RKO (cell line): ENCODE results near the gene RIPK3.

Experiments
- DNase-seq: peaks from one replicate; pipeline ENCODE4 v3.0.0-alpha.2; 2016; ENCODE audit warnings: low spot score

The RIPK3 gene

DNA sequence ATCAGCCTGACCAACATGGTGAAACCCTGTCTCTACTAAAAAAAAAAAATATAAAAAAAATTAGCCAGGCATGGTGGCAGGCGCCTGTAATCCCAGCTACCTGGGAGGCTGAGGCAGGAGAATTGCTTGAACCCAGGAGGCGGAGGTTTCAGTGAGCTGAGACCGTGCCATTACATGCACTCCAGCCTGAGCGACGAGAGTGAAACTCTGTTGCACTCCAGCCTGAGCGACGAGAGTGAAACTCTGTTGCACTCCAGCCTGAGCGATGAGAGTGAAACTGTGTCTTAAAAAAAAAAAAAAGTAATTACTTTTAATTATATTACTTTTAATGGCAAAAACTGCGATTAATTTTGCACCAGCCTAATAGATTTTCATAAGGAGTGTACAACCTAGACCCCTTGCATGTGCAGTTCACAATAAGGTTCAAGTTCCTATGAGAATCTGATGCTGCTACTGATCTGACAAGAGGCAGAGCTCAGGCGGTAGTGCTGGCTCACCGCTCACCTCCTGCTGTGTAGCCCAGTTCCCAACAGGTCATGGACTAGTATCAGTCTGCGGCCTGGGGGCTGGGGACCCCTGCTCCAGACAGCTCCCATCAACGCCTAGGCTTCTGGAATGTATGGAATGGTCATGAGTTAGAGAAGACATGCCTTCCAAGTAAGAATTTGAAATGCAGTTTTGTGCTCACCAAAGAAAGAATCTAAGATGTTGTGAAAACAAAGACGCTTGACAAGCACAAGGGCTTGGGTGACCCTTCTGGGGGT, 18.4 kb downstream of the RIPK3 start:
- DNase-seq: no peak

DNA sequence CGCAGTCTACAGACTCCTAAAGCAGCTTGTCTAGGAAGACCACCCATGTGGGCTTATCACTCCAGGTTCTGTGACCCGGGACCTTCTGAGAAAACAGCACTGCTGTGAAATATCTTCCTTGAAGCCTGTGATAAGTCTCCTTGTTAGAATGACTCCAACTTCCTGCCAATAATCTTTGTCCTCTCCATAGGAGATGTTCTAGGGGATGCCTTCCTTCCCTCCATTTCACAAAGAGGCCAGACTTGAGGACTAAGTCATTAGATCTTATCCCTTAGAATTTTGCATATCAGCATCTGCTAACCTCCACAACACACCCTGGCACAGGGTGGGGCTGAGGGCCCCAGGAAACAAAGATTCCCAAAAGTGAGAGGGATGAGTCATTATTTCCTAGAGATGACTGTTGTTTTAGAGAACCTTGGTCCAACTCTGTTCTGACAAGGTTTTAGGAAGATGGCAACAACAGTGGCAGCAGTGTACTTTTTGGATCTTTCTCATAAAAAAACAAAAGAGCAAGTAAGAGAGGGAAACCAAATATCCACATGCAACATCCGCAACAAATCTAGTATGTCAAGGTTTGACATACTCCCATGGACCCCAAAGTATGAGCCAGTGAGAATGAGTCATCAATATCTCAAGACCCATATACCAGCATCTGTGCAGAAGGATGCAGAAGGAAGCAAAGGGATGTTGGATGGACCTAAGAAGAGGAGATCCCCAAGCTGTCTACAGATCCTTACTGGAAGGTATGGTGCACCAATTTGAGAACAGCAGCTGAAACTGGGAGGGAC, 22.5 kb downstream of the RIPK3 start:
- peak; percentile 42 for DNase-seq

DNA sequence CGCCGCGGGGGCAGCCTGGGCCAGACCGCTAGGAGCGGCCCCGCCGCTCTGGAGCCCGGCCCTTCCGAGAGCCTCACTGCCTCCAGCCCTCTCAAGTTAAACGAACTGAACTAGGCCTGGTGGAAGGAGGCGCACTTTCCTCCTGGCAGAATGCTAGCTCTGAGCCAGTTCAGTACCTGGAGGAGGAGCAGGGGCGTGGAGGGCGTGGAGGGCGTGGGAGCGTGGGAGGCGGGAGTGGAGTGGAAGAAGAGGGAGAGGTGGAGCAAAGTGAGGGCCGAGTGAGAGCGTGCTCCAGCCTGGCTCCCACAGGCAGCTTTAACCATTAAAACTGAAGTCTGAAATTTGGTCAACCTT, 23.2 kb downstream of the RIPK3 start:
- no peak for DNase-seq

DNA sequence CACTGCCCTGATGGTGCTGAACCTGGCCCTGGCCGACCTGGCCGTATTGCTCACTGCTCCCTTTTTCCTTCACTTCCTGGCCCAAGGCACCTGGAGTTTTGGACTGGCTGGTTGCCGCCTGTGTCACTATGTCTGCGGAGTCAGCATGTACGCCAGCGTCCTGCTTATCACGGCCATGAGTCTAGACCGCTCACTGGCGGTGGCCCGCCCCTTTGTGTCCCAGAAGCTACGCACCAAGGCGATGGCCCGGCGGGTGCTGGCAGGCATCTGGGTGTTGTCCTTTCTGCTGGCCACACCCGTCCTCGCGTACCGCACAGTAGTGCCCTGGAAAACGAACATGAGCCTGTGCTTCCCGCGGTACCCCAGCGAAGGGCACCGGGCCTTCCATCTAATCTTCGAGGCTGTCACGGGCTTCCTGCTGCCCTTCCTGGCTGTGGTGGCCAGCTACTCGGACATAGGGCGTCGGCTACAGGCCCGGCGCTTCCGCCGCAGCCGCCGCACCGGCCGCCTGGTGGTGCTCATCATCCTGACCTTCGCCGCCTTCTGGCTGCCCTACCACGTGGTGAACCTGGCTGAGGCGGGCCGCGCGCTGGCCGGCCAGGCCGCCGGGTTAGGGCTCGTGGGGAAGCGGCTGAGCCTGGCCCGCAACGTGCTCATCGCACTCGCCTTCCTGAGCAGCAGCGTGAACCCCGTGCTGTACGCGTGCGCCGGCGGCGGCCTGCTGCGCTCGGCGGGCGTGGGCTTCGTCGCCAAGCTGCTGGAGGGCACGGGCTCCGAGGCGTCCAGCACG, 23.8 kb downstream of the RIPK3 start:
- DNase-seq: no peak

DNA sequence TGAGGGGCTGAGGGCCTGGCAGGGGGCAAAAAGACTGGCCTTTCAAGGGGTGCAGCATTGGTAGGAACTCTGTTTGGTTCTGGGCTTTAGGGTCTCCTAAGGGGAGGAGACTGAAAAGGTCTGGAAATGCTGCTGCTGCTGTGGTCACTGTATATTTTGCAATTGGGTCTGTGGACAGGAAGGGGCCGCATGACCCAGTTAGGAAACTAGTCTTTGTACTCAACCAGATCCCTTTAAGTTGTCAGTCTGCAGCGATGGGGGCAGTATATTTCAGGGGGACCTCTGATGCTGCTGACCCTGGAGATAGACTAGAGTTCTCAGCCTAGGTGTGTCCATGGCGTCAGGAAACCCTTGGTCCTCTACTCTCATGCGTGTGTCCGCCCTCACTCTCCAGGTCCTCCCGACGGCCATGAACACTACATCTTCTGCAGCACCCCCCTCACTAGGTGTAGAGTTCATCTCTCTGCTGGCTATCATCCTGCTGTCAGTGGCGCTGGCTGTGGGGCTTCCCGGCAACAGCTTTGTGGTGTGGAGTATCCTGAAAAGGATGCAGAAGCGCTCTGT, 24.5 kb downstream of the RIPK3 start:
- no peak for DNase-seq

DNA sequence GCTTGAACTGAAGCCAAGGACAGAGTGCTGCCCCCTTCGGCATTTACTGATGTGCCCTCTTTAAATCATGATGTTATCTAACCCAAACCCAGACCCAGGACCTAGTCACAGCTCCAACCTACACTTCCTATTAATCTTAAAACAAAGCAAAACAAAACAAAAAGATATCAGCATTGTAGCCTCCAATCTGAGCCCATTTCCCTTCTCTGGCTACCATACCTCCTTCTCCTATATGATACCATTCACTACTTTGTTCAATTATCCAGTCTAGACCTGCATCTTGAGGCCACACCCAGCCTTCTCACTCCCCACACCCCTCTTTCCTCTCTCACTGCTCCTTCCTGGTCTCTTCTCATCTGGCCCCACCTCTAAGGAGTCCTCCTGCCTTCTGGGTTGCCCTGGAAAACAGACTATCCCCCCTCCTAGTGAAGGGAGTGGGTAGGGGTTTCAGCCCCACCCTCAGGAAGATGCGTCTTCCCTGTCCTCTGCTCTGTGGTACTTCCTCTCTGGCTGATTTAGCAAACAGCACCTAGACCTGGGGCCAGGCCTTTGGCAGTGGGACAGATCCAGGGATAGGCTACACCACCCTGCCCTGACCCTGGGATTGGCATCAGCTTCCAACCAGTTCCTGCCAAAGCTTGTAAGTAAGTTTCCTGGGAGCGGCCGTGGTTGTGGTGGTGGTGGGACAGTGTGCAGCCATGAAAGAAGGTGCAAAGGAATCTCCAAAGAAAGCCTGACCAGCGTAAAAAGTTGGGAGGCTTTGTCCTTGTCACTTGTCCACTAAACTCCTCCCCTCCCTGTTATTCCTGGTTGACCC, 25.2 kb downstream of the RIPK3 start:
- no peak for DNase-seq

DNA sequence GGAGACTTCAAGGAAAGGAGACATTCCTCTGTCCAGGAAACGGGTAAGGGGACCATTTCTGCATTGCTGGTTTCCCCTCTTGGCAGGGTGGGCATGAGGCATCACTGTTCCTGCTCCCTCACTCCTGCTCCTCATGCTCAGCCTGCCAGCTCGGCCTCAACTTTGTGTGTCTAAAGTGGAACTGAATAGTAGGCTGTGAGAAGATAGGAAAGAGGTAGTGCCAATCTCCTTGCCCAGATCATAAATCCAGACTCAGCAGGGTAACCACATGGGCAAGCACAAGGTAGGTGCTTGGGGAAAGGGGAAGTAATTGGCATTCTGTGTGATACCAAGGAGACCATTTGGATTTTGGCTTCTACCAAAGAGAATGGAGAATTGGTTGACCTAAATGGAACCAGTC, 25.9 kb downstream of the RIPK3 start:
- no peak for DNase-seq

DNA sequence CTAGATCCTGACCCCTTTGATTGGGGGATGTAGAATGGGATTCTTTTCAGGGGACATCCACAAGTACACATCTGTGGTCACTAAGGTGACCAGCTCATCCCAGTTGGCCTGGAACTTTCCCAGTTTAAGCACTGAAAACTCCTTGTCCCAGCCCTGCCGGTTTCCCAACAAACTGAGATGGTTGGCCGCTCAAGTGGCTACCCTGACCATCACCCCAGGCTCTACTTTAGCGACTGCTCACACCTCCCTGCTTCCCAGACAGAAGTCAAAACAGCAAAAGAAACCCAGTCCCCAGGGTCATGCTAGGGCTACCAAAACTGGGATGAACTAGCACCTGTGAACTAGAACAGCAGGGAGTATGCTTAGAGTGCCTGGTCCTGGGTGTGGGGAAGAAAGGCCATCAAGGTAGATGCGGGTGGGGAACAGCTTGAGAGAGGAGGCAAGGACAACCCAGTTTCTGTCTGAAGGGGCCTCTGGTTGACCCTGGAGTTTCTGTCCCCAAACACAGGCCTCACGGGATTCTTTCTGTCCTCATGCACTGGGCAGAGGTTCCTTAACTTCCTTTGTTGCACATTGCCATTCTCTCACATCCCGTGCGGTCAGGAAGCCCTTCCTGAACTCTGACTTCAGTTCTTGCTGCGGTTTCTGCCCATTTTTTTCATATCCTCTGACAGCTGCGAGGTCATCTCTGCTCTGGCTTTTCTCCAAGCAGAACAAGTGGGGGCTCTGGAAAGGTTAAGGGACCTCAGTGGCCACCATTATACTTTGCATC, 26.9 kb downstream of the RIPK3 start:
- DNase-seq: no peak

DNA sequence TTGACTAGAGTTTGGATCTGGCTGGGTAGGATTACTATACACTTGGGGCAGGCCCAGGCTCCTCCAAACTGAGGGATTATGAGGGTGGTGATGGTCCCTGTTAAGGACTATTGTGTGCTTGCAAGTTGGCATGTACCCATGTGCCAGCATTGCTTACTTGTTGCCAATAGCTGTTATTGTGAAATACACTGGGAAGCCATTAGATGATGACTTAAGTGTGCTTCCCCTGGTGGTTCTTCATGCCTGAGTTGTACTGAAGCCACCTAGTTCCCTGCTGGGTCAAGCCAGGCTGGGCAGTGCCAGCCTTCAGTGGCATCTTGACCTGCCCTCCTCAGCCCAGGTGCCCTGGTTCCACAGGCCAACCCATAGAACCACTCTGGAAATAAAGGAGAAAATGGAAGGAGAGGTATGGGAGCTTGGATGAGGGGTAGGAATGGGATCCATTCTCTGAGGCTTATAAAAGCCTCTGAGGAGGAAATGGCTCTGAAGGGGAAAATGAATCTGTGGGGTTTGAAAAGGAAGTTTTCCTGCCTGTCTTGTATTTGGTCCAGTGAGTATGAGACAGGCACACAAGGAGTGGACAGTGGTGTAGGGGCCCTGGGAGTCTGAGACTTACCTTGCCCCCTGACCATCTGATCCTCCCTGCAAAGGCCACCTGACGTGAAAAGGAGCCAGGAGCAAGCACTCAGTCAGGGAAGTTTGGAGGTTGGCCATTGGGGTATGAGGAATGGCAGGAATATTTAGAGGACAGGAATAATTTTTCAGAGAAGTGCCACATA, 27.8 kb downstream of the RIPK3 start:
- no peak for DNase-seq

DNA sequence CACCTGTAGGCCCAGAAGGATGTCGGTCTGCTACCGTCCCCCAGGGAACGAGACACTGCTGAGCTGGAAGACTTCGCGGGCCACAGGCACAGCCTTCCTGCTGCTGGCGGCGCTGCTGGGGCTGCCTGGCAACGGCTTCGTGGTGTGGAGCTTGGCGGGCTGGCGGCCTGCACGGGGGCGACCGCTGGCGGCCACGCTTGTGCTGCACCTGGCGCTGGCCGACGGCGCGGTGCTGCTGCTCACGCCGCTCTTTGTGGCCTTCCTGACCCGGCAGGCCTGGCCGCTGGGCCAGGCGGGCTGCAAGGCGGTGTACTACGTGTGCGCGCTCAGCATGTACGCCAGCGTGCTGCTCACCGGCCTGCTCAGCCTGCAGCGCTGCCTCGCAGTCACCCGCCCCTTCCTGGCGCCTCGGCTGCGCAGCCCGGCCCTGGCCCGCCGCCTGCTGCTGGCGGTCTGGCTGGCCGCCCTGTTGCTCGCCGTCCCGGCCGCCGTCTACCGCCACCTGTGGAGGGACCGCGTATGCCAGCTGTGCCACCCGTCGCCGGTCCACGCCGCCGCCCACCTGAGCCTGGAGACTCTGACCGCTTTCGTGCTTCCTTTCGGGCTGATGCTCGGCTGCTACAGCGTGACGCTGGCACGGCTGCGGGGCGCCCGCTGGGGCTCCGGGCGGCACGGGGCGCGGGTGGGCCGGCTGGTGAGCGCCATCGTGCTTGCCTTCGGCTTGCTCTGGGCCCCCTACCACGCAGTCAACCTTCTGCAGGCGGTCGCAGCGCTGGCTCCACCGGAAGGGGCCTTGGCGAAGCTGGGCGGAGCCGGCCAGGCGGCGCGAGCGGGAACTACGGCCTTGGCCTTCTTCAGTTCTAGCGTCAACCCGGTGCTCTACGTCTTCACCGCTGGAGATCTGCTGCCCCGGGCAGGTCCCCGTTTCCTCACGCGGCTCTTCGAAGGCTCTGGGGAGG, 28.9 kb downstream of the RIPK3 start, which contains the start of gene LTB4R:
Gene LTB4R (plus strand): TSS at position 857 of the 959 bp plus-strand sequence. CDS start 4,150 bp downstream, outside the sequence.
- DNase-seq: no peak

DNA sequence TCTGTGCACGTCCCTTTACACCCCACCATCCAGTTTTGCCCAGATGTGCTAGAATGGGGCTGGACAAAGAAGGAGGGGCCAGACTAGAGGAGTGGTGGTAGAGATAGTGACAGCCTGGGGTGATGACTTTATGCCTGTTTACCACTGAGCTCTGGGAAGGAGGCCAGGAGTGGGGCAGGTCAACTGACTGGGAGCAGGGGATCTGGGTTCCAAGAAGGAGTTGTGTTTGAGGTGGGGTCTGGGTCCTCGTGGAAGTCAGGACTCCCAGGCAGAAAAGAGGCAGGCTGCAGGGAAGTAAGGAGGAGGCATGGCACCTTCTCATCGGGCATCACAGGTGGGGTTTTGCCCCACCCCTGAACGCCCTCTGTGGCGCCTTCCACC, 29.5 kb downstream of the RIPK3 start:
- DNase-seq: no peak

DNA sequence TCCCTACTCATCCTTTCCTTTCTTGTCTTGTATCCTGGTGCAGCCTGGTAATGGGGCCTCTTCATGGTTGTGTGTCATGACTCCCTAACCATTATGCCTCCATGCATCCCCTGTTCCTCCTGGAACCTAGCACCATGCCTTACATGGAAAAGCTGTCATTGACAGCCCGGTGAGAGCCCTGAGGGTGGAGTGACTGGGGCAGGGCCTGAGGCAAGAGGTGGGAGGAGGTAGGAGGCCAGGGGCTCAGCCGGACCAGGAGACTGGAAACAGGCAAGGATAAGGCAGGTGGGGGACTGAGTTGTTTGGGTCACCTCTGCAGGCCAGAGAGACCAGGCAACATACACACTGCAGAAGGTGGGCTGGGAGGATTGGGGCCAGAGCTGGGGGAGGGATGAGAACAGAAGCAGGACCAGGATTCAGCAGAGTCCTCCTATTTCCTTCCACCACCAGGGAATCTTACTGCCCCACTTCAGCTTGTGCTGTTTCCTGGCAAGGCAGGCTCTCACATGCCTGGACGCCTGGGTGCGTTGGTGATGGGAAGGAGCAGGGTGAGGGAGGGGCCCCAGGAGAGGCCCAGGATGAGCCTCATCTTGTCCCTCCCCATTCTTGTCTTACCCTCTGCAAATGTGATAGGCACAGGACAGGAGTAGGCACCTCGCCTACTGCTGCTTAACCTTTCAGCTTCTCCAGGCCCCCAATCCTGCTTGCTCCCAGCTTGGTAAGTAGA, 30.1 kb downstream of the RIPK3 start, which contains the start of gene LTB4R2:
Gene LTB4R2 (plus strand): TSS at position 603 of the 727 bp plus-strand sequence. CDS start 525 bp downstream, outside the sequence.
- no peak for DNase-seq

DNA sequence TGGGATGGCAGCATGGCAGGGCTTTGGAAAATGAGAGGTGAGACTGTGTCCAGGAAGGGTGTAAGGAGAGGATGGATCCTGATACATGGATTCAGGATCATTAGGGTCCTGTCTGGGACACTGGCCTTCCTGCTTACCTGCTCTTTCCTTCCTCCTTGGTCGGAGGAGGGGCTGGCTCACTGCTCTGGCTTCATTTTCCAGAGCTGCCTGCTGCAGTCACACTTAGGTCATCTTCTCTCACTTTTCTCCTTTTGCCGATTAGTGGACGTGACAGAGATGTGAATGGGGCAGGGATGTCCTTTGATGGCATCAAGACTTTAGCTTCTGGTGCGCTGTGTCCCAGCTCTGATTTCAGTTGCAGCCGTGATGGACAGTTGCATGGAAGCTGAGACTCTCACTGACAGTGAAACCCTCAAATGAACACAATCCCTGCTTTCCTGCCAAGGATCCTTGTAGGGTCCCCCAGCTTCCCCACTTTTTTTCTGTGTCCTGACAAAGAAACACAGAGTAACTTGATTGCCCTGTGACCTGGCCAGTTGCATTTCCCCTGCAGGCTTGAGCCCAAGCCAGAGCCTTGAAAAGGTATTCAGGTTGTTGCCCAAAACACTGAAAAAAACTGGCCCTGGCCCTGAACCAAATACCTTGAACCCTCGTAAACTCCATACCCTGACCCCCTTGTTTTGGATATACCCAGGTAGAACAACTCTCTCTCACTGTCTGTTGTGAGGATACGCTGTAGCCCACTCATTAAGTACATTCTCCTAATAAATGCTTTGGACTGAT, 31.3 kb downstream of the RIPK3 start:
- DNase-seq: no peak

DNA sequence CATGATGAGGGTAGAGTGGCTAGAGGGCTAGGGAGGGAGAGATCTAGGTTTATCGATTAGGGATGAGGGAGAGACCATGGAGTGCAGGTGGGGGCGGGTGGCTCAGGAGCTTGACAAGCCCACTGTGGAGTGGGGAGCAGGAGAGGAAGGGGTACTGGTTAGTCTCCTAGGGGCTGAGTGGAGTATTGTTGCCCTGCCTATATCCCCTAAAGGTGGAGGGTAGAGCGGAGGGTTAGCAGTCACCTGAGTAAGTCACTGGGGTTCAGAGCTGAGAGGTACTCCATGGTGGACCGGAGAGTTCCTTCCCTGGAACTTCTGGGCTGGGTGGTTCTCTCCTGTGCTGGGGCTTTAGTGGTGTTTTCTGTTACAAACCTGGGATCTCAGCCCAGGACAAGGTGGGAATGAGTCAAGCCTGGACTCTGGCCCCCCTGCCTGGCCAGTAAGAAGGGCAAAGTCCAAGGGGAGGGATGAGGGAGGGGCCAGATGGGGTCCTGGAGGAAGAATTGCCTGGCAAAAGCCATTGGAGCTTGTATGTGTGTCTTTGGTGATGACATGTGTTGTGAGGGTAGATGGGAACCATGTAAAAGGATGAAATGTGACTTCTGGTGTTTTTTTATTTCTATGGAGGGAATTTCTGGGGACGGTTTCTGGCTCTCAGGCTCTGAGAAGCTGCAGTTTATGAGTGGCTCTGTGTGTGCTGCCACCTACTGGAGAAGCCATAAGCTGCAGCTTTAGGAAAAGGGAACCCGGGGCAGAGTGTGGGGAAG, 32.0 kb downstream of the RIPK3 start, which contains the start of gene CIDEB:
Gene CIDEB (minus strand): TSS at position 403 of the 767 bp plus-strand sequence. CDS start 119 bp downstream, at position 284.
- DNase-seq: peak; percentile 63

DNA sequence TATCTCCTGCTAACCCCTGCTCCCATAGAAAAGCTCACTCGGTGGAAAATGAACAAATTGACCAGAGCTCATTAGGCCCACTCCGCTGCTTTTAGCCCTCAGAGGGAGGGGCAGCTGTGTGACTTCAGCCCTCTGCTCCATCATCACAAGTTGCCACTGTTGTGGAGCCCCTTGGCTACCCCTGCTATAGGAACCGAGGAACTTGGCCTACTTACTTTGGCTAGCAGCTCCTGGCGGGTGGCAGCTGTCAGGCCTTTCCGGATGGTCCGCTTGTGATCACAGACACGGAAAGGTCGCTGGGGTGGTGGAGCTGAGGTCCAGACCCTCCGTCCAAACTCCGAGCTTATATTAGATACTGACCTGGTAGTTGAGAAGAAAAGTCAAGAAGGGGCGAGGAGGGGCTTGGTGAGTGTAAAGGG, 32.6 kb downstream of the RIPK3 start:
- DNase-seq: no peak

DNA sequence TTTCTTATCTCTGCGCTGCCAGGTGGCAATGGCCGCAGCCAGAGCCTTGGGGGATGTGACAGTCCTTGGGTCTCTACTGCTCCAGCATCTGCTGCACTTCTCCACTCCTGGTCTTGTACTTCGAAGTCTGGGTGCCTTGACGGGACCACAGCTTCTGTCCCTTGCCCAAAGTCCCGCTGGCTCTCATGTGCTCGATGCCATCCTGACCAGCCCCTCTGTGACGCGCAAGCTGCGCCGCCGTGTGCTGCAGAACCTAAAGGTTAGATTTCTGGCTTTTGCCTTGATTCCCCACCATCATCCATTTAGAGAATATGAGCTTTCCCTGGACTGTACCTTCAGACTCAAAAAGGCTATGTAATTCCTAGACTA, 35.8 kb downstream of the RIPK3 start:
- no peak for DNase-seq
